ENCODE data around the gene ITGB3. TPM values are rescaled to one million over a fixed set of nuclear protein-coding genes. Genes with fewer than 3 reads are reported as not detected.

ITGB3 gene
- total RNA-seq, 3 donors from 2014 or later = 3.9 to 58.4 (median 6.8) TPM

DNA sequence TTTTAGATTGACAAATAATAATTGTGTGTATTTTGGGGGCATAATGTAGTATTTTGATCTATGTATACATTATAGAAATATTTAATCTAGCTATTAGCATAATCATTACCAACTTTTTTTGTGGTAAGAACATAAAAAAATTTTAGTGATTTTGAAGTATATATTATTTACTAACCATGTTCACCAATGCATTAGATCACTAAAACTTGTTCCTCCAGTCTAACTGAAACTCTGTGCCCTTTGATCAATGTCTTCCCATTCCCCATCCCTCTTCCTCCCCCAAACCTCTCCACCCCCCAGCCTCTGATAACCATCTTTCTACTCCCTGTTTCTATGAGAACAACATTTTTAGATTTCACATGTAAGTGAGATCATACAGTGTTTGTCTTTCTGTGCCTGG lies 78.7 kb downstream of the ITGB3 start:
- intact Hi-C loops (cut with DNase I, micrococcal nuclease) = no loop called here
- Histone ChIP-seq H3K4me1 (ENCODE audit: low read depth) (no peaks in the 10 kb centered on the region), H3K9me3 (no peaks in the 10 kb centered on the region), H3K4me3 (no peak overlapping the region), H3K36me3 (ENCODE audit: low read depth) (no peaks in the 10 kb centered on the region)
- TF ChIP-seq, protein P1, sequence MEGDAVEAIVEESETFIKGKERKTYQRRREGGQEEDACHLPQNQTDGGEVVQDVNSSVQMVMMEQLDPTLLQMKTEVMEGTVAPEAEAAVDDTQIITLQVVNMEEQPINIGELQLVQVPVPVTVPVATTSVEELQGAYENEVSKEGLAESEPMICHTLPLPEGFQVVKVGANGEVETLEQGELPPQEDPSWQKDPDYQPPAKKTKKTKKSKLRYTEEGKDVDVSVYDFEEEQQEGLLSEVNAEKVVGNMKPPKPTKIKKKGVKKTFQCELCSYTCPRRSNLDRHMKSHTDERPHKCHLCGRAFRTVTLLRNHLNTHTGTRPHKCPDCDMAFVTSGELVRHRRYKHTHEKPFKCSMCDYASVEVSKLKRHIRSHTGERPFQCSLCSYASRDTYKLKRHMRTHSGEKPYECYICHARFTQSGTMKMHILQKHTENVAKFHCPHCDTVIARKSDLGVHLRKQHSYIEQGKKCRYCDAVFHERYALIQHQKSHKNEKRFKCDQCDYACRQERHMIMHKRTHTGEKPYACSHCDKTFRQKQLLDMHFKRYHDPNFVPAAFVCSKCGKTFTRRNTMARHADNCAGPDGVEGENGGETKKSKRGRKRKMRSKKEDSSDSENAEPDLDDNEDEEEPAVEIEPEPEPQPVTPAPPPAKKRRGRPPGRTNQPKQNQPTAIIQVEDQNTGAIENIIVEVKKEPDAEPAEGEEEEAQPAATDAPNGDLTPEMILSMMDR (IDR thresholded peaks at IDR 0.05) = no peak
- no peak for DNase-seq
- ATAC-seq = no peak

DNA sequence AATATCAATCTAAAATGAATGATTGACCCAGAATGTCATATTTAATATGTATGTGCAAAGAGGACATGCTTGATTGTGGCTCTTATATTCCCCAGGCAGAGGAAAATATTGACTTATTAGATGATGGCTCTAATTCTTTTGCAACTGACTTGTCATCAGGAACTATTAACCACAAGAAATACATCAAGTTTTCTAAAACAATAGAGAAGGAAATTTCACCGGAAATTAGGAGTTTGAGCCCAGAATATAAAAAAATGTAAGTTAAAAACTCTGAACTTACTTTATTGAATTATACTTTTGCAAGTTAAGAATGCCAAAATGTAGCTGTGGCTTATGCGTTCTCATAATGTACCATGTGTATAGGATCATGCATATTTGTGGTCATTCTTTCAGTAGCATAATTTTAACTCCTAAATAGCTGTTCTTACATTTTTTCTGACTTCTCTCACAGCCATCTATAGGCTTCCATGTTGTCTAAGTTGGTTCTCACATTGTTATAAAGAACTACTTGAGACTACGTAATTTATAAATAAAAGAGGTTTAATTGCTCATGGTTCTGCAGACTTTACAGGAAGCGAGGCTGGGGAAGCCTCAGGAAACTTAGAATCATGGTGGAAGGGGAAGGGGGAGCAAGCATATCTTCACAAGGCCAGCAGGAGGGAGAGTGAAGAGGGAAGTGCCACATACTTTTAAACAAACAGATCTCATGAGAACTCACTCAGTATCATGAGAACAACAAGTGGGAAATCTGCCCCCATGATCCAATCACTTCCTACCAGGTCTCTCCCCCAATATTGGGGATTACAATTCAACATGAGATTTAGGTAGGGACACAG lies 81.7 kb downstream of the ITGB3 start:
- Histone ChIP-seq H3K36me3 (ENCODE audit: low read depth) (no peaks in the 10 kb centered on the region), H3K9me3 (no peaks in the 10 kb centered on the region), H3K4me3 (no peak overlapping the region), H3K4me1 (ENCODE audit: low read depth) (no peaks in the 10 kb centered on the region)
- no peak for ATAC-seq
- intact Hi-C loops (cut with DNase I, micrococcal nuclease) = no loop called here
- DNase-seq = no peak
- TF ChIP-seq, protein P1 (IDR thresholded peaks at IDR 0.05) = no peak

DNA sequence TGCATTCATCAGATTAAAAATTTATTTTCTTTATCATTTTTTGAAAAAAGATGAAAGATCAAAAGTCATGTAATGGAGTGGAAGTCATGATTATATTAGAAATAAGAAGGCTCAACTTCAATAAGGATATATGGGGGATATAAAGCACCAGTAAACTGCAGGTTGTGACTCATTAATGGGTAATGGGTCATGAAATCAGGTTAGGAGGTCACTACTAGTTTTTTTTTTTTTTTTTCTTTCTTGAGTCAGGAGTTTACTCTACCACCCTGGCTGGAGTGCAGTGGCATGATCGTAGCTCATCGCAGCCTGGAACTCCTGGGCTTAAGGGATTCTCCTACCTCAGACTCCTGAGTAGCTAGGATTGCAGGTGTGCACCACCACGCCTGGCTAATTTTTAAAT lies 84.4 kb downstream of the ITGB3 start:
- intact Hi-C loops (cut with DNase I, micrococcal nuclease) = no loop called here
- Histone ChIP-seq H3K9me3 (no peaks in the 10 kb centered on the region), H3K36me3 (ENCODE audit: low read depth) (no peaks in the 10 kb centered on the region), H3K4me1 (ENCODE audit: low read depth) (no peaks in the 10 kb centered on the region), H3K4me3 (no peak overlapping the region)
- TF ChIP-seq, protein P1 (IDR thresholded peaks at IDR 0.05) = no peak
- ATAC-seq = no peak
- no peak for DNase-seq

DNA sequence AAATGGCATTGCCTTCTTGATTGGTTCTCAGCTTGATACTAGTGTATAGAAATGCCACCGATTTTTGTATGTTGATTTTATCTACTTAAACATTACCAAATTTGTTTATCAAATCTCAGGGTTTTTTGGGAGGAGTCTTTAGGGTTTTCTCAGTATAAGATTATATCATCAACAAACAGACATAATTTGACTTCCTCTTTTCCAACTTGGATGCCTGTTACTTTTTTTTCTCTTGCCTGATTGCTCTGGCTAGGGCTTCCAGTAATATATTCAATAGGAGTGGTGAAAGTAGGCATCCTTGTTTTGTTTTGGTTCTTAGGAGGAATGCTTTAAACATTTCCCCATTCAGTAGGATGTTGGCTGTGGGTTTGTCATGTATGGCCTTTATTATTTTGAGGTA lies 99.2 kb downstream of the ITGB3 start:
- intact Hi-C loops (cut with DNase I, micrococcal nuclease) = no loop called here
- ATAC-seq (no peak), DNase-seq (no peak)
- no peaks in the 10 kb centered on the region for H3K9me3 ChIP-seq
- TF ChIP-seq, protein P1 (IDR thresholded peaks at IDR 0.05) = no peak
- no peaks in the 10 kb centered on the region for H3K36me3 ChIP-seq (ENCODE audit: low read depth)
- H3K4me3 ChIP-seq = no peak overlapping the region
- no peaks in the 10 kb centered on the region for H3K4me1 ChIP-seq (ENCODE audit: low read depth)

DNA sequence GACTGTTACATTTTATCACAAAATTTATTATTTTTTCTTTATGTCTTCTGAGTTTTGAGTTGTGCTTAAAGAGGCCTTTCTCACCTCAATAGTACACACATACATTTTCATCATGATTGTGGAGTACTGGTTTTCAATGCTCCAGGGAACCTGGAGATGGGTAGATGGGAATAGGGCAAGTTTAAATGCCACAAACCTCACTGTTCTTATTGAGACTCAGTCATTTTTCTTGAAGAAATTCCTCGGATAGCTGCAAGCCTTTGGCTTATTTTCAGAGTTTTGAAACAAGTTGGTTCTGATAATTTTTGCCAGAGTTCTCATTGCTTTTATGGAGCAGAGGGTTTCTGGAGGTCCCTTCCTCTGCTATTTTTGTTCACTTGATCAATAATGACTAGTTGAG lies 105.0 kb downstream of the ITGB3 start:
- H3K36me3 ChIP-seq (ENCODE audit: low read depth) = no peaks in the 10 kb centered on the region
- TF ChIP-seq, protein P1 (IDR thresholded peaks at IDR 0.05) = no peak
- ATAC-seq (no peak), DNase-seq (no peak)
- peaks cover 4% of the 10 kb centered on the region for H3K9me3 ChIP-seq
- intact Hi-C loops (cut with DNase I, micrococcal nuclease) = no loop called here
- H3K4me1 ChIP-seq (ENCODE audit: low read depth) = no peaks in the 10 kb centered on the region
- no peak overlapping the region for H3K4me3 ChIP-seq

Other genes starting within 250 kb of the ITGB3 start
- gene CDC27, start 64.5 kb upstream of the ITGB3 start, total RNA-seq = 10 to 100 TPM; 52.0 to 67.5 (median 54.8) TPM
- gene MYL4, start 44.5 kb upstream of the ITGB3 start, total RNA-seq = 1 to 10 TPM in 1 of 3 donors, under 1 TPM in 1, not detected in 1; 0.49 to 1.4 TPM
- 10 to 100 TPM in 1 of 3 donors, 1 to 10 TPM in 2; 2.7 to 15.3 (median 4.7) TPM for gene EFCAB13, start 70.1 kb downstream of the ITGB3 start, total RNA-seq